Activated CD4-positive, CD25-positive, alpha-beta regulatory T cell treated with anti-CD3 and anti-CD28 coated beads, Interleukin-2, amount 50 U/mL, for 24 hours (primary cell): ENCODE measurements around the gene KRT83.
"Not testable (repeated sequence)": the region's sequence is repeated elsewhere in the genome, so short reads cannot be mapped to it uniquely, and the experiment has no call there.

Source experiments
- ATAC-seq, 2 donors: fragments of 150-1000 bp; cut with Tn5 transposase; one replicate each; pipeline ENCODE4 v1.10.0; 2021; ENCODE audit warnings: mild to moderate bottlenecking in 1 of 2, moderate library complexity in 1 of 2

Gene KRT83

DNA sequence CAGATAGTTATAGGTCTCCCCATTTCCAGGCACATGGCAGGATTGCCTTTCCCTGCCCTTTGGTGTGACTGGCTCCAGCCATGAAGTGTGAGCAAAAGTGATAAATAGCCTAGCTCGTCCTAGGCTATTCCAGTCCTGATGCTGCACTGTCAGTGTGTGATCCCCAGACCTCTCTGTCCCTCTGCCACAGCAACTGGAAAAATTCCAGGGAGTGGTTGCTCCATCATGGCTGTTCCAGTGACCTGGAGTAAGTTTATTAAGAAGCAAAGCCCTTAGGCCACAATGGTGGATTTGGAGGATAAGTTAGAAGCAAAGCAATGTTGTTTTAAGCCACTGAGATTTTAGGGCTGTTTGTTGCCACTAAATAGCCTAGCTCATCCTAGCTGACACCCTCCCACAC is 9.8 kb upstream of the KRT83 start:
- ATAC-seq = no peak

DNA sequence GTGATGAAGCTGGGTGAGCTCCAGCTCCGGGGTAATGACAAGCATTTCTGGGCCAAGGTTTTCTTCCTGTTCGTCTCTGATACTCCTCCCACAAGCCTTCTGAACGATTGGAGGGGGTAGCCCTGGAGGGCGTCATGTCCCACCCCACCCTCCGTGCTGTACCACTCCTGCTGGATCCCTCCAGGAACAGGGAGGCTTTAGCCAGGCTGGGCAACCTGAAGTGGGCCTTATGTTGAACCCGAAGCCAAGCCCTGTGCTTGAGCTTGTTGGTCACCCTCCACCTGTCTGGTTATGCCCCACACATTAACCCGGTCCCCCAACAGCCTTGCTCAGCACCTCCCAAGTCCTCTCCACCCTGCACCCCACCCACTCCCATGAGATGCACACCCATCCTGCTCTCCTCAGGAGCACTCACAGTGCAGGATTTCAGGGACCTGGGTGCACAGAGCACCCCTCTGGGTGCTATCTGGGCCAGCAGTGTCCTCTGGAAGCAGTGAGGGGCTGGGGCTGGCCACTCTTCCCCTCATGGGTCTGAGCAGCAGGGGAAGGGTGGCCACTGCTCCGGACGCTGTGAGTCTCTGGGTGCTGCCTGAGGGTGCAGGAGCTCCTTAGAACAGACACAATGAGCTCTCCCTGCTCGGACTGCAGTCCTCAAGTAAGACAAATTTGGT is 6.8 kb upstream of the KRT83 start:
- ATAC-seq = no peak

- peak; percentile 96 to 97 for ATAC-seq
Measured at GRCh38 chr12:52327052-52327829, 6.0 kb upstream of the KRT83 start.

- ATAC-seq = no peak
Measured at GRCh38 chr12:52324153-52324444, 2.9 kb upstream of the KRT83 start.

GRCh38 chr12:52323416-52324152 is 2.4 kb upstream of the KRT83 start:
- no peak for ATAC-seq

GRCh38 chr12:52323001-52323400 is 1.8 kb upstream of the KRT83 start:
- ATAC-seq = no peak

GRCh38 chr12:52322069-52322468 is 871 bp upstream of the KRT83 start:
- ATAC-seq = no peak

- ATAC-seq = no peak
Measured at GRCh38 chr12:52321418-52321817, 220 bp upstream of the KRT83 start.

- ATAC-seq = no peak
Measured at GRCh38 chr12:52319097-52319496, 2.1 kb downstream of the KRT83 start.

DNA sequence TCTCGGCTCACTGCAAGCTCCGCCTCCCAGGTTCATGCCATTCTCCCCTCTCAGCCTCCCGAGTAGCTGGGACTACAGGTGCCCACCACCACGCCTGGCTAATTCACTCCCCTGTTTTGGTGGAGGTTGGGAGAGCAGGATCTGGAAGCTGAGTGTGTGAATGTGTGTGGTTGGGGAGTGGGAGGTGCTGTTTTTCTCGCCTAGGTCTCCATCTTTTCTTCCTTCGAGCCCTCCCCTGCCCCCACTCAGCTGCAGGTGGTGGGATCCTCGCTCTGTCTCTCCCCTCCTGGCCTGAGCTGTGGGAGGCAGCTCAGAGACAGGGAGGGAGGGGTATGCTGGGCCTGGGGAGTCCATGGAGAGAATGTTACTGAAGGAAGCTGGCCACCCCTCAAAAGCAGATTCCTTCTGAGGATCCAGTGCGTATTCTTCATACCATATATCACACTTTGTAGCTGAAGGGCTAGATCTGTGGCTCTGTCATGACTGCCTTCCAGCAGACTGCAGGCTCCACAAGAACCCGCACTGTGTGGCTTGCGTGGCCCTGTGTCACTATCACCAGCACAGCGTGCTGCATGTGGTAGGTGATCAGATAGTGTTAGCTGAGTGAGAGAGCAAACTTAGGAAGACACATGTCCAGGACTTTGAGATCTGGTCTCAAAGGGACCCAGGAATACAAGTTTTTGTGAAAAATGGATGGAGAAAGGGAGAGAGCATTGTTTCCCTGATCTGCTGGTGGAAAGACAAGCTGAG is 2.8 kb downstream of the KRT83 start:
- ATAC-seq = no peak

DNA sequence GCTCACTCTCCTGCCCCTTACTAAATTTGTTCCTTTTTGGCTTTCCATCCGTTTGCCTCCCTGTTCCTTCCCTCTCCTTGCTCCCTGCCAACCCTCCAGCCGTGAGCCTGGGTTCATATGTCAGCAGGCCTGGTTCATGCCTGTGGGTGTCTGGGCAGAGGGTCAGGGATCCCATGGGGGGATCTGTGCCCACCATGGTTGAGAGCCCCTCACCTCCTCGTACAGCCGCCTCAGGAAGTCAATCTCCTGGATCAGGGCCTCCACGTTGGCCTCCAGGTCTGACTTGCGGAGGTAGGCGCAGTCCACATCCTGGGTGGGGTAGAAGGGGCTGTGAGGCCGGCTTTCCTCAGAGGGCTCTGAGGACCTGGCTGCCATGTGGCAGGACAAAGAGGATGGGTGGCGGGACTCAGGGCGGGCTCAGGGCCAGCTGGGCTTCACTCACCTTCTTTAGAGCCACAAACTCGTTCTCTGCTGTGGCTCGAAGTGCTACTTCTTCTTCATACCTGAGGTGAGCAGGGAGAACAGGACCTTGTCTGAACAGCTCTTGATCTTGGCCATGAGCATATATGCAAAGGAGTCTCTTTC is 3.6 kb downstream of the KRT83 start:
- ATAC-seq = no peak

DNA sequence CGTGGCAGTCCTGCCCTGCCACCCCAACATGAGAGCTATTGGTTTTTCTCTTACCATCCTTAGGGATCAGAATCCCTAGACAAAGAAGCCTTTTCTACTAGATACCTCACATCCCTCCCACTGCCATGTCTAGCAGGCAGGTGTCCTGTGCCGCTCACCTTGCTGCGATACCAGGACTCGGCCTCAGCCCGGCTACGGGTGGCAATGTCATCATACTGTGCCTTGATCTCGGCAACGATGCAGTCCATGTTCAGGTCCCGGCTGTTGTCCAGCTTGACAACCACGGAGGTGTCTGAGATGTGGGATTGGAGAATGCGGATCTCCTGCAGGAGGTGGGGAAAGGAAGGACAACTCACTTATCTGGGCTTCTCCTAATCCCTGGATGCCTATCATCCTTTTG is 4.5 kb downstream of the KRT83 start:
- ATAC-seq = no peak

DNA sequence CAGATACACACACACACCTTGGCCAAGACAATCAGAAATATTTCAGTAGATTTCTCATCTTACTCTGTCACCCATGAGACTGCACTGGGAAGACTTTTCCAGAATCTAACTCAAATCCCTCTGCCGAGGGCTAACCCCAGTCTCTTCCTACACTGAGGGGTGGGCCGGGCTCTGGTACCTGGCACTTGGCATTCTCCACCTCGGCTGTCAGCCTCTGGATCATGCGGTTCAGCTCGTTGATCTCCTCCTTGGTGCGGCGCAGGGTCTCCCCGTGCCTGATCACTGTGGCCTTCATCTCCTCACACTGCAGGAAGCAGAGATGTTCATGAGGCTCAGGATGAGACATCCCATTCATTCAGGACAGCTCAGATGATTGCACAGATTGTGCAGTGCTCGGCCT is 4.9 kb downstream of the KRT83 start:
- ATAC-seq = no peak

- ATAC-seq = not testable (repeated sequence)
Measured at GRCh38 chr12:52315721-52316120, 5.5 kb downstream of the KRT83 start.

- ATAC-seq = no peak
Measured at GRCh38 chr12:52314511-52314910, 6.7 kb downstream of the KRT83 start.

- ATAC-seq = no peak
Measured at GRCh38 chr12:52313926-52314325, 7.3 kb downstream of the KRT83 start.

DNA sequence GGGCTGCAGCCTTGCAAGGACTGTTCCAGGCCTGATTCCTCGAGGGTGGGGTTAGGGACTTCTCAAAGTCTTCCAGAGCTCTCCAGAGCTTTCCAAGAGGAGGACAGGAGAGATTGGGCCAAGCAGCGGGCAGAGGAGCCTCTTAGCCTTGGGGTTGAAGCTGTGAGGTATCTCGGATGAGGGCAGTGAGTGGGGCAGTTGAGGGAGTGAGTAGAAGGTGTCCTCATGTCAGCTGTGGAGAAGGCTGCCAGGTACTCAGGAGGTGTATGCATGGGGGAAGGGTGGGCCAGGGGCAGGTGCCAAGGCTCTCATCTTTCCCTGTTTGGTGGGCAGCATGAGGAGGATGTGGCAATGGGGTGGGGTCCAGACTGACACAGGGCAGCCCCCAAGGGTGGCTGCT is 7.7 kb downstream of the KRT83 start:
- no peak for ATAC-seq

GRCh38 chr12:52312086-52312485 is 9.1 kb downstream of the KRT83 start:
- no peak for ATAC-seq

DNA sequence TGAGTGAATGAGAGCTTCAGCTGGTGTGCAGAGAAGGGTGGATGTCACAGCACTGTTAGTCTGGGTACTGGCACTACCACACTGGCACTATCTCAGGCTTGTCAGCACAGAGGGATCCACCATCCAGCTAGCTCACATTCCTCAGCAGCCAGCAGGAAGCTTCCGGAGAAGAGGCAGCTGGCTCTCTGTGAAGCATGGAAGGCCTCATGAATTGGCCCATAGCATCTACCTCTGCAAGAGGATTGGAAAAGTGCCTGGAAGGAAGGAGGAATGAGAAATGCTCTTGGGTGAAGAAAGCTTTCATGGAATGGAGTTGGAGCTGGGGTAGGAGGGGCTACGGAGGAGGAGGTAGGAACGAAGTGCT is 9.9 kb downstream of the KRT83 start:
- ATAC-seq = no peak

DNA sequence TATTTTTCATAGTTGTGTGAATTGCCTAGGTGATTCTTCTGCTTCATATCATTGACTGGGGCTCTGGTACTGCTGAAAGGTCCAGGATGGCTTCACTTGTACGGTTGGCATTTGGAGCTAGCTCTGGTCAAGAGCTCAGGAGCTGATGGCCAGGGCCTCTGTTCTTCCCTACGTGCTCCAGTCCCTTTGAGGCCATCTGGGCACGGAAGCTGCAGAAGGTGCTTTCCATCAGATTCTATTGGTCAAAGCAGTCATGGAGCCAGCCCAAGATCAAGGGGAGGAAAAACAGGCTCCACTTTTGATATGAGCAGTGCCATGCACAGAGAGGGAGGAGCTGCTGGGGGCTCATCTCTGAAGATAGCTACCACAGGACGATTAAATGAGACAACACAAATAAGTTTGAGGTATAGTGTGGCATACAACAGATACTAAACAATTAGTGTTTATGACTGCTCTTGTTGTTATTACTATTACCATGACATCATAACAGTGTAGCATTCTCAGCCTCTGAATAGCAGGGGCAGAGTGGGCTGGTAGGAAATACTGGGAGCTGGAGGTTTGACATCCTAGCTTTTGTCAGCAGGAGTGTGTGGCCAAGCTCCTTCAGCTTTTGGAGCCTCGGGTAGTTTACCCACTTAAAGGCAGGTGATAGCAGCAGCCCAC is 10.4 kb downstream of the KRT83 start:
- no peak for ATAC-seq

GRCh38 chr12:52308806-52309425 is 12.3 kb downstream of the KRT83 start:
- no peak for ATAC-seq
